ENCODE results near the gene AMTN.
"Not testable (repeated sequence)": the region's sequence is repeated elsewhere in the genome, so short reads cannot be mapped to it uniquely, and the experiment has no call there.

AMTN gene, protein sequence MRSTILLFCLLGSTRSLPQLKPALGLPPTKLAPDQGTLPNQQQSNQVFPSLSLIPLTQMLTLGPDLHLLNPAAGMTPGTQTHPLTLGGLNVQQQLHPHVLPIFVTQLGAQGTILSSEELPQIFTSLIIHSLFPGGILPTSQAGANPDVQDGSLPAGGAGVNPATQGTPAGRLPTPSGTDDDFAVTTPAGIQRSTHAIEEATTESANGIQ

DNA sequence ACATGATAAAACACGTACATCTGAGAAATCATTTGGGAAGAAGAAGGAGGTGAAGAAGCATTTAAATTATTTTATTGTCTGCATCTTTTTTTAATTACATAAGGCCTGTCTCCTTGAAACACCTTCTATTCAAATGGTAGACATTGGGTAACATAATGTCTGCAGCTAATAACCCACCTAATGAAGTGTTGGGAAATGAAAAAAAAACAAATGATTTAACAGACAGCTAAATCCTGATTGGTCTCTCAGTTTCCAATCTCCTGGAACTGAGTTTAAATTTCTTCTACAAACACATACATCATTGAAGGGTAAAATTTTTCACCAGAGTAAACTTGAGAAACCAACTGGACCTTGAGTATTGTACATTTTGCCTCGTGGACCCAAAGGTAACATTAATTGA, at the start of gene AMTN:
TSS of gene AMTN (plus strand) at position 301 of the 400 bp plus-strand sequence. CDS start 209 bp downstream, outside the sequence.
- no peak for DNase-seq

DNA sequence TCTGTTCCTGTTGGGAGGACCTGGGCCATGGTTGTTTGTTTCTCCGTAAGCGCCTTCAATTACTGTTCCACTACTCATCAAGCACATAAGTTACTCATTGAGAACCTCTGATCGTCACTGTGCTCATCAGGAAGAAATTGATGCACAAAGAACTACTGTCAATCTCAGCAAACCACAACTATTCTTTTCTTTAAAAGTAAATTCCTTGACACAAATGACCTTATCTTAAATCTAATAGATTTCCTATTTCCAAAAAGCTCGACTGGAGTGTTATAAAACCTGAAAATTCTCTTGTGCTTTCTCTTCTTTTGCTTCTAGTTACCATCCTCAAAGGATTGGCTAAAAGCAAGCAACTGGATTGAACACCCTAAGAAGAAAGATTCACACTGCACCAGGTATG, 46.5 kb upstream of the AMTN start, which contains the start of gene MUC7:
TSS of gene MUC7 (plus strand) at position 301 of the 400 bp plus-strand sequence. CDS start 1,825 bp downstream, outside the sequence.
- peak in 1 of 3 donors; percentile 3 for DNase-seq

DNA sequence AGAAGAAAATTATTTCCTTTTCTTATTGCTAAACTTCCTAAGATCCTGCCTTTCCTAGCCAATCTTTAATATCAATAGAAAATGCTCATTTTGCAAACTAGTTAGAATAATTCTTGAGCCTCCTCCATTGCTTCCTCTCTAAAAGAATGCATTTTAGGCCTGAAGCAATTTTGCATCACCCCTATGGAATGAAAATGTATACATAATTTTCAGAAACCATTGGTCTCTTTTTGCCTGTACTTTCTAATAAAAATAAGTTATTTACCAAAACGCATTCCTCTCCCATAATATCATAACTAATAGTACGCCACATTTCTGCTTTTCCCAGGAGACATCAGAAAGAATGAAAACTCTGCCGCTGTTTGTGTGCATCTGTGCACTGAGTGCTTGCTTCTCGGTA, 44.7 kb upstream of the AMTN start:
- DNase-seq, result no peak

GRCh38 chr4:70488748-70489147, 29.6 kb upstream of the AMTN start:
- no peak for DNase-seq

DNA sequence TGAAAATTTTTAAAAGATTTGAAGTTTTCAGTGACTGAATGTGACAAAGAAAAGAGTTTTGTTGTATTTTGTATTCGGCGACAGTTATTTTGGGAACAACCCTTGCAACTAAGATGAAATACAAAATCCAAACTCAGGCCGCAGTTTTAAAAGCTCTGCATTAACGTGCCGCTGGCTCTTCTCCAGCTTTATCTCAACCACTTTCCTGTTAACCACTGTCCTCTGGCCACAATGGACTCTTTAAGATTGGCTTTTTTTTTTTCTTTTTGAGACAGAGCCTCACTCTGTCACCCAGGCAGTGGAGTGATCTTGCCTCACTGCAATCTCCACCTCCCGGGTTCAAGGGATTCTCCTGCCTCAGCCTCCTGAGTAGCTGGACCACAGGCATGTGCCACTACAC, 22.1 kb upstream of the AMTN start:
- no peak for DNase-seq

DNA sequence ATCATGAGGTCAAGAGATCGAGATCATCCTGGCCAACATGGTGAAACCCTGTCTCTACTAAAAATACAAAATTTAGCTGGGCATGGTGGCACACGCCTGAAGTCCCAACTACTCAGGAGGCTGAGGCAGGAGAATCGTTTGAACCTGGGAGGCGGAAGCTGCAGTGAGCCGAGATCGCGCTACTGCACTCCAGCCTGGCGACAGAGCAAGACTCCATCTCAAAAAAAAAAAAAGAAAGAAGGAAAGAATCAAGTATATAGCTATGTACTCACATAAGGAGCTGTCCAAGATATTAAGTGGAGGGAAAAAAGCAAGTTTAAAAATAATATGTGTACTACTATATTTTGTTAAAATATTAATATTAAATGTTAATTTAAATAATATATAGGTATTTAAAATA, 16.5 kb upstream of the AMTN start:
- DNase-seq, result not testable (repeated sequence)

DNA sequence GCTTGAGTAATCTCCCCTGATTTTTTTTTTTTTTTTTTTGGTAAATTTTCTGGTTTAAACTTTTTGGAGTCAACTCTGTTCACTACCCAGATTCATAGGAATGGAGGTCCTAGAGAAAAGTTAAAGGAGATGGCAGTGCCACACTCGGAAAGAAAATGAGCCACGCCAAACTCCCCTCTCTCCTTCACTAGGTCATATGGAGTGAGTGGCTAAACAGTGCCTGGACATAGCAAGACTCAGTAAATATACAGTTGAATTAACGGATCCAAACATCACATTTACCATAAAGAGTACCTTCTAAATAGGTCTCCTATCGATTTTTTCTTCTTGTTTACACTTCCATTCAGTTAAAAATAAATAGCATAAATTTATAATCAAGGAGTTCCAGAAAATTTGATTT, 13.6 kb upstream of the AMTN start:
- DNase-seq, result no peak

GRCh38 chr4:70505151-70505748, 13.1 kb upstream of the AMTN start:
- DNase-seq, result peak; percentile 60 to 80 (median 65)

- DNase-seq, result no peak
These were observed 9.6 kb upstream of the AMTN start for GRCh38 chr4:70508801-70509200.

DNA sequence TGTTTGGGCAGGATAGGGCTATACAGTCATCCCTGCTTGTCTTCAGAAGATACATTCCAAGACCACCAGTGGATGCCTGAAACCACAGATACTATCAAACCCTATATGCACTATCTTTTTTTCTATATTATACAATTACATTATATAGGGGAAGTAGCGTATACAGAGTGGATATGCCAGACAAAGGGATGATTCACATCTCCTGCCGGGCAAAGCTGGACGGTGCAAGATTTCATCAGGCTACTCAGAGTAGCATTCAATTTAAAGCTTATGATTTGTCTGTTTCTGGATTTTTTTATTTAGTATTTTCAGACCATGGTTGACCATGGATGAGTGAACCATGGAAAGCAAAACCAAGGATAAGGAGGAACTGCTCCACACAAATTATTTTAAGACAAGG, 7.0 kb upstream of the AMTN start:
- no peak for DNase-seq

- no peak for DNase-seq
These were observed 2.8 kb upstream of the AMTN start for GRCh38 chr4:70515367-70516250.

- no peak for DNase-seq
These were observed 347 bp downstream of the AMTN start for GRCh38 chr4:70518716-70519115.

- DNase-seq, result no peak
These were observed 4.3 kb downstream of the AMTN start for GRCh38 chr4:70522626-70523025.

DNA sequence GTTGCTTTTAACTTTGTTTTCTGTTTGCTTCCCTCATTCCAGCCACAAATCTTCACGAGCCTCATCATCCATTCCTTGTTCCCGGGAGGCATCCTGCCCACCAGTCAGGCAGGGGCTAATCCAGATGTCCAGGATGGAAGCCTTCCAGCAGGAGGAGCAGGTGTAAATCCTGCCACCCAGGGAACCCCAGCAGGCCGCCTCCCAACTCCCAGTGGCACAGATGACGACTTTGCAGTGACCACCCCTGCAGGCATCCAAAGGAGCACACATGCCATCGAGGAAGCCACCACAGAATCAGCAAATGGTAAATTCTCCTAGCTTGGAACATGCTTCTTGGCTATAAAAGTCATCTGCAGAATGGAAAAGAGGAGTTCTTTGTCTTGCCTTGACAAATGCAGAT, 12.6 kb downstream of the AMTN start:
- no peak for DNase-seq

- DNase-seq, result no peak
These were observed 13.6 kb downstream of the AMTN start for GRCh38 chr4:70531981-70532380.

DNA sequence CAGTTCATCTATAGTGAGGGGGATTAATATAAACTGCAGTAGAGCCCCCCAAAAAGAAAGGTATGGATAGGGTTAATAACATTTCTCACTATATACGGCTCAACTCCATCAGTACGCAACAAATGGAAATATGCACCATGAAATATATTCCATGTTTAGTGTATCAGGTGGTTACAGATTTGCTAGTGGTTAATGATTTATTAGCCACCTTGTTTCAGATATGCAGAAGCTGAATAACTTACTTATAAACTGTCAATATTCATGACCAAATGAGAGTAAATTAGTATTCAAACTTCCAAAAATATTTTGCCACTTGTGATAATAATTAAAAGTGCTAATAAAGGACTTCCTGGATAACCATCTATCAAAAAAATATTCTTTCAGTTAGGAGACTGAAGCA, 14.8 kb downstream of the AMTN start:
- DNase-seq, result no peak

DNA sequence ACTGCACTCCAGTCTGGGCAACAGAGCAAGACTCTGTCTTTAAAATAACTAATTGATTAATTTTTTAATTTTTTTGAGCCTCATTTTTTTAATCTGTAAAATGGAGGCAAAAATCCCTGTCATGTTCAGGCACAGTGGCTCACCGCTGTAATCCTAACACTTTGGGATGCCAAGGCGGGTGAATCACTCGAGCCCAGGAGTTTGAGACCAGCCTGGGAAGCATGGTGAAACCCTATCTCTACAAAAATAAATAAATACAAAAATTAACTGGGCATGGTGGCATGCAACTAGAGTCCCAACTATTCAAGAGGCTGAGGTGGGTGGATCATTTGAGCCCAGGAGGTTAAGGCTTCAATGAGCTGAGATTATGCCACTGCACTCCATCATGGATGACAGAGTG, 15.4 kb downstream of the AMTN start:
- DNase-seq, result no peak

GRCh38 chr4:70534886-70535285, 16.5 kb downstream of the AMTN start:
- not testable (repeated sequence) for DNase-seq

DNA sequence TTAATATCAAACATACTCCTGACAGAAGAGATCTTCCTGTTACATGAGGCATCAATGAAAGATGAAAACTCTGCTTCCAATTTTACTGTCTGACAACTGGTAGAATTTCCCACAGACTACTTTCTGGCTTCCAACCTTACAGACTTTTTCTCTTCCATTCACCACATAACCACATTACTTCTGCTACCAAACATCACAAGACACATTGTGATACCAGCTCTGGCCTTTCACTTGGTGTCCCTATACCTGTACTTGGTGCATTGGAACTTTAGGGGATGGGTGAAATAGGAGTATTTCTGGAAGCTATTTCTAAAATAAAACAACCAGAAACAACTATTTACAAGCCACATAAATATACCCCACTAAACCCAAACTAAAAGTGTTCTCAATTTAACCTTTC, 20.5 kb downstream of the AMTN start:
- no peak for DNase-seq

- peak; percentile 29 to 59 (median 33) for DNase-seq
These were observed 26.0 kb downstream of the AMTN start for GRCh38 chr4:70544279-70544868.

DNA sequence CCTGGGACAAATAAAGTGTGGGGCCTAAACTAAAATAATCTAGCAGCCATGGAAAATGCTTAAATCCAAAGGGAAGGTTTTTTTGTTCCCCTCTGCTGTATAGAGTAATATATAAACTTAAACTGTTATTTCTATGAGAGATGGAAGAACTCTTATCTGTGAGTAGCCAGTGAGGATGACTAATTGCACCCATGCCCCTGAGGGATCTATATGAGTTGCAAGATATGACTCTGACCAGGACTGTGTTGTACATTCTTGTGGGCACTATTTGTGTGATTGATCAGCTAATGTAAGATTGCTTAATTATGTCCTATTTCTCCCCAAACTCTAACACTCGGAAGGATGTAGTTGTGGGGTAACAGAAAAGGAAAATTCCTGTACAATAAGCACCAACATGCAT, 38.5 kb downstream of the AMTN start:
- no peak for DNase-seq

GRCh38 chr4:70559211-70559830, 41.0 kb downstream of the AMTN start:
- DNase-seq, result peak; percentile 57 to 71 (median 71)

DNA sequence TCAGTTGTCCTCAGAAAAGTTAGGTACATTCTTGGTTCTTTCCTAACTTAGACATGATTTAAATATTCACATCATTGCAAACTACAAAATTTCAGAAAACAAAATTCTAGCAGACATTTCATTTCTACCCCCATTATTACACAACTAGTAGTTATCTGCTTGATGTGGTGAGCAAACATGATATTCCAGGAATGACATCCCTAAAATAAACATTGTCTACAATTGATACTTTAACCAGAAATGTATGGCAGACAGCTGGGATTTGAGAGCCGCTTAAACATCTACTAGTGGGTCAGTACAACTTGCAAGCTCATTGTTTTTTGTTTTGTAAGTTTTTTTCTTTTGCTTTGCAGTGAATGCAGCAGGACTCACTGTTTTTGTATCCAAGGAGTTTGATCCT, 41.6 kb downstream of the AMTN start:
- DNase-seq, result no peak

Data from suppressor macrophage treated with lipopolysaccharide for 1 hour (primary cell).